ENCODE data around the gene GPRIN3.

The GPRIN3 gene

DNA sequence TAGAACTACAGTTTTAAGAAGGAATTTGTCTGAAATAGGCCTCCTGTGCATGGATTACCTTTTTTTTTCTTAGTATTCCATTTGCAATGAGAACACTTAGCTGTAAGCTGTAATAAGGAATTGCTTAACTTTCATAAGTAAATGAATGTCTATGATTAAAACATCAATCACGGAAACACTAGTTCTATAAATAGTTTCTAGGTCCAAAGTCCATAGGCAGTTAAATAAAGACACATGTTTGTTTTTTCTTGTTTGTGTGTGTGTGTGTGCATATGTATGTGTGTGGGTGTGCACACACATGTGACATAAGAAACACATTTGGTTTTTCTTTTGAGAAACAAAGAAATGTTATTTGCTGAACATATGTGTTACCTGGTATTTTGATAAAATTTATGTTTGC lies 11.2 kb downstream of the GPRIN3 start:
- no peak overlapping the region for H3K4me3 ChIP-seq (ENCODE audit: low read depth, low read length)
- ChIA-PET POLR2A (no interaction called here), CTCF (no interaction called here)
- no peaks in the 10 kb centered on the region for H3K9me3 ChIP-seq (ENCODE audit: control insufficient read depth, insufficient read depth, low read depth, low read length)
- peaks cover 5% of the 10 kb centered on the region; the same call in 1 of the 2 replicates for H3K4me1 ChIP-seq (ENCODE audit: control insufficient read depth, insufficient read depth, low read length)
- TF ChIP-seq ZNF621 (tag by site-specific recombination; IDR thresholded peaks at IDR 0.05): no peak
- TF ChIP-seq ZNF521 (tag by site-specific recombination; IDR thresholded peaks at IDR 0.05): no peak
- no peak for TF ChIP-seq ZNF776 (tag by site-specific recombination; IDR thresholded peaks at IDR 0.05; ENCODE audit: borderline replicate concordance)
- no peak for TF ChIP-seq ZNF510 (tag by site-specific recombination; IDR thresholded peaks at IDR 0.05; ENCODE audit: insufficient replicate concordance)
- no peak for TF ChIP-seq ZNF571 (tag by site-specific recombination; IDR thresholded peaks at IDR 0.05)
- no peak for TF ChIP-seq ZNF157 (tag by site-specific recombination; IDR thresholded peaks at IDR 0.05)
- TF ChIP-seq ZNF169 (tag by site-specific recombination; IDR thresholded peaks at IDR 0.05): no peak
- TF ChIP-seq KLF16 (tag by site-specific recombination; IDR thresholded peaks at IDR 0.05): no peak
- no peak for TF ChIP-seq GFI1B (tag by site-specific recombination; IDR thresholded peaks at IDR 0.05)
- TF ChIP-seq, protein P1, sequence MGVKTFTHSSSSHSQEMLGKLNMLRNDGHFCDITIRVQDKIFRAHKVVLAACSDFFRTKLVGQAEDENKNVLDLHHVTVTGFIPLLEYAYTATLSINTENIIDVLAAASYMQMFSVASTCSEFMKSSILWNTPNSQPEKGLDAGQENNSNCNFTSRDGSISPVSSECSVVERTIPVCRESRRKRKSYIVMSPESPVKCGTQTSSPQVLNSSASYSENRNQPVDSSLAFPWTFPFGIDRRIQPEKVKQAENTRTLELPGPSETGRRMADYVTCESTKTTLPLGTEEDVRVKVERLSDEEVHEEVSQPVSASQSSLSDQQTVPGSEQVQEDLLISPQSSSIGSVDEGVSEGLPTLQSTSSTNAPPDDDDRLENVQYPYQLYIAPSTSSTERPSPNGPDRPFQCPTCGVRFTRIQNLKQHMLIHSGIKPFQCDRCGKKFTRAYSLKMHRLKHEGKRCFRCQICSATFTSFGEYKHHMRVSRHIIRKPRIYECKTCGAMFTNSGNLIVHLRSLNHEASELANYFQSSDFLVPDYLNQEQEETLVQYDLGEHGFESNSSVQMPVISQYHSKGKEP (tag by site-specific recombination; IDR thresholded peaks at IDR 0.05): no peak
- TF ChIP-seq HOXC10 (CRISPR knock-in tag; IDR thresholded peaks at IDR 0.05): no peak
- TF ChIP-seq, protein P2, sequence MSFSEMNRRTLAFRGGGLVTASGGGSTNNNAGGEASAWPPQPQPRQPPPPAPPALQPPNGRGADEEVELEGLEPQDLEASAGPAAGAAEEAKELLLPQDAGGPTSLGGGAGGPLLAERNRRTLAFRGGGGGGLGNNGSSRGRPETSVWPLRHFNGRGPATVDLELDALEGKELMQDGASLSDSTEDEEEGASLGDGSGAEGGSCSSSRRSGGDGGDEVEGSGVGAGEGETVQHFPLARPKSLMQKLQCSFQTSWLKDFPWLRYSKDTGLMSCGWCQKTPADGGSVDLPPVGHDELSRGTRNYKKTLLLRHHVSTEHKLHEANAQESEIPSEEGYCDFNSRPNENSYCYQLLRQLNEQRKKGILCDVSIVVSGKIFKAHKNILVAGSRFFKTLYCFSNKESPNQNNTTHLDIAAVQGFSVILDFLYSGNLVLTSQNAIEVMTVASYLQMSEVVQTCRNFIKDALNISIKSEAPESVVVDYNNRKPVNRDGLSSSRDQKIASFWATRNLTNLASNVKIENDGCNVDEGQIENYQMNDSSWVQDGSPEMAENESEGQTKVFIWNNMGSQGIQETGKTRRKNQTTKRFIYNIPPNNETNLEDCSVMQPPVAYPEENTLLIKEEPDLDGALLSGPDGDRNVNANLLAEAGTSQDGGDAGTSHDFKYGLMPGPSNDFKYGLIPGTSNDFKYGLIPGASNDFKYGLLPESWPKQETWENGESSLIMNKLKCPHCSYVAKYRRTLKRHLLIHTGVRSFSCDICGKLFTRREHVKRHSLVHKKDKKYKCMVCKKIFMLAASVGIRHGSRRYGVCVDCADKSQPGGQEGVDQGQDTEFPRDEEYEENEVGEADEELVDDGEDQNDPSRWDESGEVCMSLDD (tag by site-specific recombination; IDR thresholded peaks at IDR 0.05): no peak
- no peaks in the 10 kb centered on the region for H3K36me3 ChIP-seq (ENCODE audit: control insufficient read depth in 2 of 2, insufficient read depth in 1 of 2, low read length in 2 of 2)
- H3K27ac ChIP-seq (ENCODE audit: extremely low read depth, low read depth, low read length): no peak overlapping the region

DNA sequence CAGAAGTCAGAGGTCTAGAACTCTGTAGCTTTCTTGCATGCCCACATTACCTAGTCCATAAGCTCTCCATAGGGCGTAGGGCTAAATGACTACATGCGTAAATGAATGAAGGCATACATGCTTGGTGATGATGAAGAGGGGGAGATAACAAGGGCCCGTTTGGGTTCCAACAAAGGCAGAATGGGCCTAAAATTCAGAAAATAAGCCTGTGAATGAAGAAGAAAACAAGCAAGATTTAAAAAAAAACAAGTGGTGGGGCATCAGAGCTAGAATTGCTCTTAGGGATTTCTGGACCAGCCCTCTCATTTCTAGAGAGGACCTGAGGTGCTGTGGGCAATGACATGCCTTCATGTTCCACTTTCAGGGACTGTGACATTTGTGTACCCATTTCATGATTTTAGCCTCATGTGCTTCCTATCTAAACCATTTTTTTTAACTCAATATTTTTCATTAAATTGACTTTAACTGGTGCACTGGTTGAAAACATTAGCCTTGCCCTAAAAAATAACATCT lies 12.1 kb downstream of the GPRIN3 start:
- ChIA-PET CTCF (no interaction called here), POLR2A (no interaction called here)
- Histone ChIP-seq H3K9me3 (ENCODE audit: control insufficient read depth, insufficient read depth, low read depth, low read length) (no peaks in the 10 kb centered on the region), H3K36me3 (ENCODE audit: control insufficient read depth in 2 of 2, insufficient read depth in 1 of 2, low read length in 2 of 2) (no peaks in the 10 kb centered on the region), H3K4me1 (ENCODE audit: control insufficient read depth, insufficient read depth, low read length) (peaks cover 5% of the 10 kb centered on the region; the same call in 1 of the 2 replicates), H3K4me3 (ENCODE audit: low read depth, low read length) (no peak overlapping the region), H3K27ac (ENCODE audit: extremely low read depth, low read depth, low read length) (no peak overlapping the region)
- TF ChIP-seq ZNF843 (tag by site-specific recombination; IDR thresholded peaks at IDR 0.05): no peak
- no peak for TF ChIP-seq ZNF664 (tag by site-specific recombination; IDR thresholded peaks at IDR 0.05)
- no peak for TF ChIP-seq ZBTB21 (tag by site-specific recombination; IDR thresholded peaks at IDR 0.05)
- TF ChIP-seq ZNF600 (tag by site-specific recombination; IDR thresholded peaks at IDR 0.05): no peak
- TF ChIP-seq ZSCAN23 (tag by site-specific recombination; IDR thresholded peaks at IDR 0.05): no peak
- TF ChIP-seq ZNF791 (tag by site-specific recombination; IDR thresholded peaks at IDR 0.05): no peak
- TF ChIP-seq IKZF3 (tag by site-specific recombination; IDR thresholded peaks at IDR 0.05): no peak
- TF ChIP-seq ZNF132 (tag by site-specific recombination; IDR thresholded peaks at IDR 0.05; ENCODE audit: borderline replicate concordance): no peak
- no peak for TF ChIP-seq ZNF341 (tag by site-specific recombination; IDR thresholded peaks at IDR 0.05; ENCODE audit: low read depth)
- no peak for TF ChIP-seq ZNF48 (tag by site-specific recombination; IDR thresholded peaks at IDR 0.05)
- TF ChIP-seq, protein P3, sequence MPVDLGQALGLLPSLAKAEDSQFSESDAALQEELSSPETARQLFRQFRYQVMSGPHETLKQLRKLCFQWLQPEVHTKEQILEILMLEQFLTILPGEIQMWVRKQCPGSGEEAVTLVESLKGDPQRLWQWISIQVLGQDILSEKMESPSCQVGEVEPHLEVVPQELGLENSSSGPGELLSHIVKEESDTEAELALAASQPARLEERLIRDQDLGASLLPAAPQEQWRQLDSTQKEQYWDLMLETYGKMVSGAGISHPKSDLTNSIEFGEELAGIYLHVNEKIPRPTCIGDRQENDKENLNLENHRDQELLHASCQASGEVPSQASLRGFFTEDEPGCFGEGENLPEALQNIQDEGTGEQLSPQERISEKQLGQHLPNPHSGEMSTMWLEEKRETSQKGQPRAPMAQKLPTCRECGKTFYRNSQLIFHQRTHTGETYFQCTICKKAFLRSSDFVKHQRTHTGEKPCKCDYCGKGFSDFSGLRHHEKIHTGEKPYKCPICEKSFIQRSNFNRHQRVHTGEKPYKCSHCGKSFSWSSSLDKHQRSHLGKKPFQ (tag by site-specific recombination; IDR thresholded peaks at IDR 0.05): no peak
- no peak for TF ChIP-seq ZNF223 (tag by site-specific recombination; IDR thresholded peaks at IDR 0.05)
- no peak for TF ChIP-seq ZNF175 (tag by site-specific recombination; IDR thresholded peaks at IDR 0.05)
- TF ChIP-seq GLI2 (tag by site-specific recombination; IDR thresholded peaks at IDR 0.05; ENCODE audit: borderline replicate concordance, low read depth): no peak
- TF ChIP-seq ZNF658 (tag by site-specific recombination; IDR thresholded peaks at IDR 0.05): no peak
- TF ChIP-seq, protein P4, sequence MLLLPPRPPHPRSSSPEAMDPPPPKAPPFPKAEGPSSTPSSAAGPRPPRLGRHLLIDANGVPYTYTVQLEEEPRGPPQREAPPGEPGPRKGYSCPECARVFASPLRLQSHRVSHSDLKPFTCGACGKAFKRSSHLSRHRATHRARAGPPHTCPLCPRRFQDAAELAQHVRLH (tag by site-specific recombination; IDR thresholded peaks at IDR 0.05): no peak
- no peak for TF ChIP-seq ZNF776 (tag by site-specific recombination; IDR thresholded peaks at IDR 0.05; ENCODE audit: borderline replicate concordance)
- no peak for TF ChIP-seq ZNF707 (tag by site-specific recombination; IDR thresholded peaks at IDR 0.05)

Measured in HEK293 (cell line).